SK-N-SH (cell line): Measurements from ENCODE around the gene BCL11A. TPM values are rescaled to one million over a fixed set of nuclear protein-coding genes. Genes with fewer than 3 reads are reported as not detected.

ENCODE experiments used
- CTCF ChIA-PET: fragments of 300-600, 350-600 bp; formaldehyde crosslinking; extraction: SDS; loops from one replicate; lab custom pipeline; 2021; lab: Yijun Ruan, JAX
- POLR2A ChIA-PET: fragments of 350-600 bp; sonication (Branson Sonifier 250); formaldehyde crosslinking; extraction: SDS; loops from one replicate; lab custom pipeline; 2020; ENCODE audit warnings: antibody characterized with exemption, inconsistent platforms; lab: Yijun Ruan, JAX
- DNase-seq: peaks from one replicate; pipeline ENCODE4 v3.0.0; 2012
- H2AFZ ChIP-seq: fragments of 200-600 bp; sonication (generic); 2 replicates; pipeline ENCODE4 v1.8.1; 2016; ENCODE audit warnings: antibody characterized with exemption, mild to moderate bottlenecking, low read depth
- H3F3A ChIP-seq: fragments of 200-600 bp; sonication (generic); replicated peaks from 2 replicates; pipeline ENCODE3; 2016; ENCODE audit warnings: antibody characterized with exemption, mild to moderate bottlenecking; ENCODE audit not compliant: insufficient read depth
- H3K27ac ChIP-seq, 2 experiments: fragments of 200-500 bp in 1 of 2; fragments of 200-600 bp in 1 of 2; sonication (Bioruptor generic) in 1 of 2; sonication (generic), shearing (Covaris generic) in 1 of 2; 2 replicates each; pipeline versions ENCODE4 v1.5.1 to v1.6.1; 2014 to 2016; ENCODE audit warnings: low read depth in 2 of 2, inconsistent platforms in 1 of 2, low read length in 1 of 2, mild to moderate bottlenecking in 1 of 2, mixed read lengths in 1 of 2
- H3K27me3 ChIP-seq: fragments of 200-600 bp; sonication (generic), shearing (Covaris generic); 2 replicates; pipeline ENCODE4 v1.6.1; 2016; ENCODE audit warnings: mixed run types; ENCODE audit not compliant: insufficient read depth
- H3K36me3 ChIP-seq, 2 experiments: fragments of 200-500 bp in 1 of 2; fragments of 200-600 bp in 1 of 2; sonication (Bioruptor generic) in 1 of 2; sonication (generic) in 1 of 2; replicated peaks in 1 of 2; 2 replicates each; pipeline versions ENCODE3 to v1.5.1; 2014 to 2016; ENCODE audit warnings: low read length in 1 of 2, mild to moderate bottlenecking in 1 of 2; ENCODE audit not compliant: insufficient read depth in 2 of 2, control insufficient read depth in 1 of 2
- H3K4me1 ChIP-seq, 2 experiments: fragments of 200-500 bp in 1 of 2; fragments of 200-600 bp in 1 of 2; sonication (Bioruptor generic) in 1 of 2; sonication (generic), shearing (Covaris generic) in 1 of 2; 2 replicates each; pipeline versions ENCODE4 v1.5.1 to v1.6.1; 2014 to 2016; ENCODE audit warnings: low read depth in 1 of 2, low read length in 1 of 2, mixed run types in 1 of 2; ENCODE audit not compliant: insufficient read depth in 2 of 2, control insufficient read depth in 1 of 2
- H3K4me2 ChIP-seq: fragments of 200-600 bp; sonication (generic), shearing (Covaris generic); 2 replicates; pipeline ENCODE4 v1.6.1; 2017; ENCODE audit warnings: mixed run types
- H3K4me3 ChIP-seq, 2 experiments: fragments of 200-500 bp in 1 of 2; fragments of 200-600 bp in 1 of 2; sonication (Bioruptor generic) in 1 of 2; sonication (generic), shearing (Covaris generic) in 1 of 2; 2 replicates each; pipeline versions ENCODE4 v1.5.1 to v1.8.1; 2014 to 2016; ENCODE audit warnings: low read depth in 2 of 2, inconsistent platforms in 1 of 2, low read length in 1 of 2, mild to moderate bottlenecking in 1 of 2, mixed read lengths in 1 of 2, moderate library complexity in 1 of 2
- H3K79me2 ChIP-seq: fragments of 200-600 bp; sonication (generic); 2 replicates; pipeline ENCODE4 v1.8.1; 2017; ENCODE audit warnings: mild to moderate bottlenecking; ENCODE audit not compliant: insufficient read depth
- H3K9ac ChIP-seq: fragments of 200-600 bp; sonication (generic); 2 replicates; pipeline ENCODE4 v1.6.1; 2017; ENCODE audit warnings: mixed run types
- H3K9me2 ChIP-seq: fragments of 200-600 bp; sonication (generic); 2 replicates; pipeline ENCODE4 v1.6.1; 2017; ENCODE audit warnings: mixed run types
- H3K9me3 ChIP-seq: fragments of 200-600 bp; sonication (generic); 2 replicates; pipeline ENCODE4 v1.6.1; 2017; ENCODE audit warnings: mixed run types, mild to moderate bottlenecking, moderate library complexity
- H4K20me1 ChIP-seq: fragments of 200-600 bp; sonication (generic); 2 replicates; pipeline ENCODE4 v1.6.1; 2017; ENCODE audit warnings: mild to moderate bottlenecking, mixed run types; ENCODE audit not compliant: insufficient read depth
- CTCF ChIP-seq: fragments of 200-600 bp; sonication (generic); IDR thresholded peaks from 2 replicates; pipeline ENCODE4 v1.6.1; 2017; ENCODE audit warnings: antibody characterized with exemption, mild to moderate bottlenecking, moderate library complexity
- EZH2phosphoT487 ChIP-seq: fragments of 200-600 bp; sonication (generic); IDR thresholded peaks from 2 replicates; pipeline ENCODE4 v1.6.1; 2017; ENCODE audit warnings: low read depth, mixed run types, mild to moderate bottlenecking, antibody characterized with exemption, moderate library complexity, borderline replicate concordance
- FOXJ3 ChIP-seq: sonication (generic); formaldehyde crosslinking; IDR thresholded peaks from 2 replicates; pipeline ENCODE4 v1.5.1; 2020; ENCODE audit warnings: mild to moderate bottlenecking, missing genetic modification reagents
- FOXM1 ChIP-seq: IDR thresholded peaks from 2 replicates; pipeline ENCODE4 v1.4.0; 2012; ENCODE audit warnings: low read depth, mild to moderate bottlenecking
- GABPA ChIP-seq: IDR thresholded peaks from 2 replicates; pipeline ENCODE4 v1.4.0; 2012; ENCODE audit warnings: low read depth, mild to moderate bottlenecking
- GATA2 ChIP-seq: sonication (generic); formaldehyde crosslinking; IDR thresholded peaks from 2 replicates; pipeline ENCODE4 v1.5.0; 2020; ENCODE audit warnings: mild to moderate bottlenecking, missing genetic modification reagents
- NFIC ChIP-seq: IDR thresholded peaks from 2 replicates; pipeline ENCODE4 v1.4.0; 2012; ENCODE audit warnings: borderline replicate concordance
- TCF12 ChIP-seq: IDR thresholded peaks from 2 replicates; pipeline ENCODE4 v1.4.0; 2012
- ZBTB33 ChIP-seq: IDR thresholded peaks from 2 replicates; pipeline ENCODE4 v1.4.0; 2012; ENCODE audit warnings: low read depth, borderline replicate concordance
- WGBS: methylation state at CpG from one replicate; pipeline ENCODE4 v1.1.6; 2017; ENCODE audit warnings: low lambda C conversion rate; 5-methylcytosine and 5-hydroxymethylcytosine counted together
- polyA plus RNA-seq, 3 experiments: library from polyadenylated mRNA; depleted of rRNA; stranded (reverse); fragments of >200 nt; gene quantifications; 2 replicates each; pipeline ENCODE4 v1.2.3, GENCODE V29; 2012

The BCL11A gene
- polyA plus RNA-seq, 1 of the 3 experiments (the other 2 are of a cell fraction): 1.9 TPM

- Histone ChIP-seq H3K4me3 (no peak overlapping the region), H3K79me2 (no peaks in the 10 kb centered on the region), H3K9me2 (no peaks in the 10 kb centered on the region), H3K36me3 (no peaks in the 10 kb centered on the region), H3K4me1 (peaks cover 0 to 7% of the 10 kb centered on the region in 2 experiments; a peak in 2 of 4 replicates), H3K9me3 (no peaks in the 10 kb centered on the region), H3F3A (no peaks in the 10 kb centered on the region), H3K9ac (no peak overlapping the region), H3K4me2 (no peak overlapping the region), H3K27me3 (peaks cover 41% of the 10 kb centered on the region), H2AFZ (no peak overlapping the region), H3K27ac (no peak overlapping the region), H4K20me1 (no peaks in the 10 kb centered on the region)
- 4% methylated on average over 11 of the region's 11 CpGs for WGBS
- peak; percentile 54 for DNase-seq
- no peak for TF ChIP-seq FOXM1
- TF ChIP-seq FOXJ3: 0 out of 2 replicates have a peak, but pooled peaks have one; percentile 28
- no peak for TF ChIP-seq EZH2phosphoT487
- TF ChIP-seq GATA2: peak; percentile 67
- CTCF ChIA-PET: interaction anchor here (0.8 to 18.8 kb wide), 9 partner anchors 8 to 107 kb away, joined by 3 to 324 read pairs (median 7); no protein-coding TSS in a partner anchor
- POLR2A ChIA-PET: interaction anchor here (0.6 kb wide), 1 partner anchor 16 kb away, joined by 3 read pairs; no protein-coding TSS in a partner anchor
Measured at GRCh38 chr2:60567919-60568768, 14.7 kb upstream of the BCL11A start.

- no peaks in the 10 kb centered on the region for H3K79me2 ChIP-seq
- H3K27me3 ChIP-seq: peaks cover 41% of the 10 kb centered on the region
- CTCF ChIA-PET: interaction anchor here (1.3 to 18.8 kb wide), 4 partner anchors 11 to 108 kb away, joined by 6 to 324 read pairs (median 8); no protein-coding TSS in a partner anchor
Measured at GRCh38 chr2:60567096-60567495, 13.6 kb upstream of the BCL11A start.

More at GRCh38 chr2:60567096-60567495, 13.6 kb upstream of the BCL11A start:
- Histone ChIP-seq H2AFZ (no peak overlapping the region), H3K9me2 (no peaks in the 10 kb centered on the region), H3K4me1 (peaks cover 0 to 7% of the 10 kb centered on the region in 2 experiments; a peak in 2 of 4 replicates), H3K9me3 (no peaks in the 10 kb centered on the region), H4K20me1 (no peaks in the 10 kb centered on the region), H3K4me3 (no peak overlapping the region), H3K27ac (no peak overlapping the region), H3K4me2 (no peak overlapping the region), H3F3A (no peaks in the 10 kb centered on the region), H3K9ac (no peak overlapping the region), H3K36me3 (no peaks in the 10 kb centered on the region)
- no peak for TF ChIP-seq FOXM1
- TF ChIP-seq CTCF: no peak
- no peak for TF ChIP-seq NFIC
- TF ChIP-seq TCF12: no peak
- TF ChIP-seq GATA2: peak; percentile 16; the same call in 1 of the 2 replicates
- TF ChIP-seq ZBTB33: no peak
- no peak for TF ChIP-seq GABPA
- 50% methylated on average over 4 of the region's 4 CpGs for WGBS
- POLR2A ChIA-PET: no interaction called here
- DNase-seq: no peak
